Measurements from ENCODE around the gene C21orf58.
A peak's percentile ranks its signal among the peaks of the same experiment; 100 is the strongest.

C21orf58 gene

GRCh38 chr21:46328151-46328550, 4.5 kb upstream of the C21orf58 start:
- H3K27ac ChIP-seq = peak overlapping the region; percentile 99; the same call in 1 of the 2 replicates
- TF ChIP-seq CTCF (conservative IDR thresholded peaks at IDR 0.05) = no peak

GRCh38 chr21:46327711-46328110, 4.0 kb upstream of the C21orf58 start:
- TF ChIP-seq CTCF (conservative IDR thresholded peaks at IDR 0.05) = no peak
- H3K27ac ChIP-seq = peak overlapping the region; percentile 99

- peak overlapping the region; percentile 99 for H3K27ac ChIP-seq
- TF ChIP-seq CTCF (conservative IDR thresholded peaks at IDR 0.05) = peak; percentile 72
Observed at GRCh38 chr21:46326110-46326703, 2.5 kb upstream of the C21orf58 start.

GRCh38 chr21:46325073-46325912, 1.6 kb upstream of the C21orf58 start:
- peak overlapping the region; percentile 99 for H3K27ac ChIP-seq
- peak; percentile 19; the same call in 1 of the 2 replicates for TF ChIP-seq CTCF (conservative IDR thresholded peaks at IDR 0.05)

GRCh38 chr21:46324390-46325072, 861 bp upstream of the C21orf58 start:
- peak overlapping the region; percentile 99 for H3K27ac ChIP-seq
- no peak; the same call in 1 of the 2 replicates for TF ChIP-seq CTCF (conservative IDR thresholded peaks at IDR 0.05)

GRCh38 chr21:46323227-46323709, 402 bp downstream of the C21orf58 start:
- H3K27ac ChIP-seq = peak overlapping the region; percentile 99
- no peak for TF ChIP-seq CTCF (conservative IDR thresholded peaks at IDR 0.05)
